Neural crest cell (in vitro differentiated cells): Measurements from ENCODE around the gene FN3KRP. TPM values are rescaled to one million over a fixed set of nuclear protein-coding genes. Genes with fewer than 3 reads are reported as not detected.

ENCODE experiments used
- DNase-seq: peaks from one replicate; pipeline ENCODE4 v3.0.0; 2021; ENCODE audit warnings: low read depth, mixed read lengths, low spot score
- H3K27ac Mint-ChIP-seq: one replicate; pipeline ENCODE4 v1.8.0; 2021; ENCODE audit warnings: mild to moderate bottlenecking, mixed read lengths; ENCODE audit not compliant: unreplicated experiment
- H3K27me3 Mint-ChIP-seq: 2 replicates; pipeline ENCODE4 v1.8.0; 2021; ENCODE audit warnings: low read depth, mild to moderate bottlenecking, mixed read lengths
- H3K36me3 Mint-ChIP-seq: 2 replicates; pipeline ENCODE4 v1.8.0; 2021; ENCODE audit warnings: low read depth, mild to moderate bottlenecking, mixed read lengths
- H3K4me1 Mint-ChIP-seq: 2 replicates; pipeline ENCODE4 v1.8.0; 2021; ENCODE audit warnings: mixed read lengths
- H3K4me3 Mint-ChIP-seq: one replicate; pipeline ENCODE4 v1.8.0; 2021; ENCODE audit warnings: mild to moderate bottlenecking, mixed read lengths
- H3K9me3 Mint-ChIP-seq: 2 replicates; pipeline ENCODE4 v1.8.0; 2021; ENCODE audit warnings: mixed read lengths
- CTCF ChIP-seq: fragments of 200-600 bp; sonication (generic); conservative IDR thresholded peaks from 2 replicates; pipeline ENCODE4 v1.5.0; 2021; ENCODE audit warnings: antibody characterized with exemption, mild to moderate bottlenecking
- total RNA-seq: library from RNA; stranded (reverse); gene quantifications from 2 replicates; pipeline ENCODE4 v1.2.1, GENCODE V29; 2021

Gene FN3KRP
- total RNA-seq, 1 donor from 2014 or later: 44.1 TPM

- peaks cover 13% of the 10 kb centered on the region for H3K27me3 Mint-ChIP-seq
- H3K4me1 Mint-ChIP-seq: peaks cover 32% of the 10 kb centered on the region
- H3K9me3 Mint-ChIP-seq: no peaks in the 10 kb centered on the region
- no peak for TF ChIP-seq CTCF
- no peak for DNase-seq
- H3K4me3 Mint-ChIP-seq: peak overlapping the region; percentile 84
- H3K36me3 Mint-ChIP-seq: peaks cover 15% of the 10 kb centered on the region
- H3K27ac Mint-ChIP-seq: peak overlapping the region; percentile 27
Observed at GRCh38 chr17:82753201-82753464, 36.6 kb downstream of the FN3KRP start.

GRCh38 chr17:82754297-82755208, 38.0 kb downstream of the FN3KRP start:
- Mint-ChIP-seq H3K27me3 (peaks cover 10% of the 10 kb centered on the region), H3K9me3 (no peaks in the 10 kb centered on the region), H3K4me1 (peaks cover 32% of the 10 kb centered on the region), H3K27ac (peak overlapping the region; percentile 63), H3K4me3 (peak overlapping the region; percentile 84), H3K36me3 (peaks cover 8% of the 10 kb centered on the region)
- no peak for TF ChIP-seq CTCF
- no peak for DNase-seq

- H3K9me3 Mint-ChIP-seq: no peaks in the 10 kb centered on the region
- DNase-seq: no peak
- peaks cover 9% of the 10 kb centered on the region for H3K36me3 Mint-ChIP-seq
- peaks cover 32% of the 10 kb centered on the region for H3K4me1 Mint-ChIP-seq
- H3K4me3 Mint-ChIP-seq: peak overlapping the region; percentile 7
- no peak for TF ChIP-seq CTCF
- H3K27ac Mint-ChIP-seq: no peak overlapping the region
- H3K27me3 Mint-ChIP-seq: no peaks in the 10 kb centered on the region
Observed at GRCh38 chr17:82756166-82756565, 39.7 kb downstream of the FN3KRP start.

GRCh38 chr17:82765371-82765770, 48.9 kb downstream of the FN3KRP start:
- DNase-seq: no peak
- Mint-ChIP-seq H3K9me3 (no peaks in the 10 kb centered on the region), H3K36me3 (peaks cover 17% of the 10 kb centered on the region), H3K4me3 (no peak overlapping the region), H3K27me3 (no peaks in the 10 kb centered on the region), H3K27ac (peak overlapping the region; percentile 57), H3K4me1 (no peaks in the 10 kb centered on the region)
- no peak for TF ChIP-seq CTCF

- no peaks in the 10 kb centered on the region for H3K9me3 Mint-ChIP-seq
- H3K4me1 Mint-ChIP-seq: no peaks in the 10 kb centered on the region
- DNase-seq: peak; percentile 62
- H3K36me3 Mint-ChIP-seq: peaks cover 18% of the 10 kb centered on the region
- H3K27ac Mint-ChIP-seq: no peak overlapping the region
- H3K27me3 Mint-ChIP-seq: no peaks in the 10 kb centered on the region
- no peak overlapping the region for H3K4me3 Mint-ChIP-seq
- peak; percentile 76 for TF ChIP-seq CTCF
Observed at GRCh38 chr17:82767041-82767754, 50.7 kb downstream of the FN3KRP start.
